HG02588 (cell line): ENCODE measurements around the gene ZNF618.

ENCODE experiments used
- ATAC-seq: cut with Tn5 transposase; IDR thresholded peaks from one replicate; pipeline ENCODE4 v1.9.1; 2021; ENCODE audit warnings: mild to moderate bottlenecking, moderate library complexity; ENCODE audit not compliant: unreplicated experiment

The ZNF618 gene

DNA sequence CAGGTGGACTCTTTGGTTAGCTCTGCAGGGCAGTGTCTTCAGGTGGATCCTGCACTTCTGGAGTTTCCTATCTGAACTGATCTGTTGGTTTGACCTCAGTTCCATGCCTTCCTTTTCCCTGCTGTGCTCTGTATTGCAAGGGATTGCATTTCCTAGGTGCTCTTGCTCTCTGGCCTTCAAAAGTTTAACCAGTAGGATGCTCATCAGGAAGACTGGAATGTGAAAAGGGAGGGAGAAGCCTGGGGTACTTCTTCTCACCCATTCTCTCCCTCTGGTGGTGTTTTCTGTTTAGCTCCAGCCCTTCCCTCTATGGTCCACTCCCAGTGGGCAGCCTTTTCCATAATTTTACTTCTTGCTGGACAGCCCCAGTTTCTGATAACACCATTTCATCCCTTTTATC lies 78.5 kb downstream of the ZNF618 start:
- ATAC-seq: no peak

DNA sequence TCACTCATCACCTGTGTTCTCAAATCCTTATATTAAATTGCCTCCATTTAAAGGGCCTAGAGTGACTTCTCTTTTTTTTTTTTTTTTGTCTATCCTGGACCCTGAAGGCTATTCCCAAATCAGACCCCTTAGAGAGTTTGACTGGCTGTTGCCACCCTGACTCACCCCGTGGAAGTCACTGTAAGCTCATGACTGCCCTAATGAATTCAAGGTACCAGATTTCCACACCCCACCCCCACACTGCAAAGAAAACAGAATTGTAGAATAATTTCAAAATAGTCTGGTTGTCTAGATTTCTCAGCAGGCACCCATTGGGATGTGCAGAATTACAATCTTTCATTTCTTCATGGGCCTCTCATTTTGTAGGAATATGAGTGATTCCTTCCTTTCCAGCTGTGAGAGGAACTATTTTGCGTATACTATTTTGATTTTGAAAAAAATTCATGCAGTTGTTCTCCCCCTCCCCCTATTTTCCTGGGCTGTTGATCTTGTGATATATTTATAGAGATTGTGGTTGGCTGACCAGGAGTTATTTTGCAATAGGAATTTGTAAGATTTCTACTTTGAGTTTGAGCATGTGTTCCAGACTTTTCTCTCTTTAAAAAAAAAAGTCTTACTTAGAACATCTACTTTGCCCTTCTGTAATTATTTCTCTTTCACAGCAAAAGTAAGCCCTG lies 79.1 kb downstream of the ZNF618 start:
- ATAC-seq: no peak

DNA sequence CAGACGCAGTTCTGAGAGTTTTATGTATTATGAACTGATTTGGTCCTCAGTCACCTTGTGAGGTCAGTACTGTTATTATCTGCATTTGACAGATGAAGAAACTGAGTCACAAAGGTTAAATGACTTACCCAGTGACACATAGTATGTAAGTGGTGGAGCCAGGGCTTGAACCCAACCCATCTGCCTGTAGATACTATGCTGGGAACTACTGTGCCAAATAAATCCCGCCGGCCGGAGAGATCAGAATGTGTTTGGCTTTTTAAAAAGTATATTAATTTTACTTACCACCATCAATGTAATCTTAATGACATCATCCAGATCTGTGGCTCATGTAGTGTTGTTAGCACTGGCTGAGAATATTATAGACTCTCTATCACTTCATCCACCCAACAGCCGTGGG lies 80.8 kb downstream of the ZNF618 start:
- no peak for ATAC-seq

DNA sequence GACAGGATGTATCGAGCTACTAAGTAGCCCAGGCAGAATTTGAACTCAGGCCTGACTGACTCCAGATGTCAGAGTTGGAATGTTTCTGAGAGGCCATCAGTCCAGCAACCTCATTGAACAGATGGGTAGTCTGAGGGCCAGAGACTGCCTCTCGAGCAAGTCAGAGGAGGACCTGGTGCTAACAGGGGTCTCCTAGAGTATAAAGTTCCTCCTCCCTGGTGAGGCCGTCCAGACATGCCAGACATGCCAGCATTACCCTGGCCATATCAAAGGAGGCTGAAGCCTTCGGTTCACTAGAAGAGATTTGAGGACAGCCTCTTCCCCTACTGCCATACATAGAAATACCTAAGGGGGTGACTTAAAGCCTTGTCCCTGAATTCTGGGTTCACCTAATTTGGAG lies 81.2 kb downstream of the ZNF618 start:
- ATAC-seq: no peak

DNA sequence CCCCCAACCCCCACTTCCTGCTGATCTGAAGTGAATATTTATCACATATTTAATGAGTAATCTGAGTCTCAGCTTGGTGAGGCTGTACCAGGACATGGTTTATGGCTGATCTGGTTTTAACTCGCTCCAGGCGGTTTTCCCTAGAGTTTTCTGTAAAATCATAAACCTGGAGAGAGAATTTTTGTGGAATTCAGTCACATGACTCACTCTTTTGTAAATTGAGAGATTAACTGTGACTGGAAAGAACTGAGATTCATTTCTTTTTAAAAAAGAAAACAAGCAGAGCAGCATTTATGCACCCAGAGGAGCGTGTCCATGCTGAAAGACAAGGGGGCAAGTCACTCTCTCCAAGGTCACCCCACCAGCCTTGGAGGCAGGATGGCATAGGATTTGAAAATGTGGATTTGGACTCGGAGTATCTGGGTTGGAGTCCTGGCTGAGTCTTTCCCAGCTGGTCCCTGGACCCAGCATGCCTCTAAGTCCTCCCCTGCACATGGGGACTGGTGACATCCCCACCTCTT lies 81.8 kb downstream of the ZNF618 start:
- no peak for ATAC-seq

DNA sequence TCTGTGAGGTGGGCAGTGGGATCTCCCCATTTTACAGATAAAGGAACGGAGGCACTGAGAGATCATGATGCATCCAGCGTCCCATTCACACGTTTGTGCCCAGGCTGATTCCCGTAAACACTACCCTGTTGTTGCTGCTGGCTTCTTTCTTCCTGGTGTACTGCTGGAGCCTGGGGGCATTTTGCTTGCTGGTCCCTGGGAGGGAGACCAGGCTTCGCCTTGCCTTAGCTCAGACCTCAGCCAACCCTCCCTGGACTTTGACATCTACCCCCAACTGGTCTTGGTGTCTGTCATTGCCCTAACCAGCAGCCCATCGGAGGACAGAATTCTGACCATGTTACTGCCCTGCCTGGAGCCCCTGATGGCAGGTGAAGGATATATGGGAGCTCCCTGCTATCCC lies 82.4 kb downstream of the ZNF618 start:
- ATAC-seq: no peak

DNA sequence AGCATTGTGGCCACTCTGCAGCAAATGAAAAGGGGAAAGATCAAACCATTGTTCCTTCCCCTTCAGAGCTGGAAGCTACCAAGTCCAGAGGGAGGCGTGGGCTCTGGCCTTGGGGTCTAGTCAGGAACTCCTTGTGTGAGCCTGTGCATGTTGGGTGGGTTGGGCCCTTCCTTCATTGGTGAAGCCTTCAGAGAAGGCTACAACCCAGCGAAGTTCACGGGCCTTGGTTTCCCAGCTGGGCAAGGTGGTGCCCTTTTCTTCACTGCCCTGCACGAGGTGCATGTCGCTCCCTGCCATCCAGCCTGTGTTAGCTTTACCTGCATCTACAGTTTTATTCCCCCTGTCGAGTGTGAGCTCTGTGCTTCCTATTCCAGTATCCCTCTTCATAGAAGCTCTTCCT lies 84.7 kb downstream of the ZNF618 start:
- ATAC-seq: no peak

DNA sequence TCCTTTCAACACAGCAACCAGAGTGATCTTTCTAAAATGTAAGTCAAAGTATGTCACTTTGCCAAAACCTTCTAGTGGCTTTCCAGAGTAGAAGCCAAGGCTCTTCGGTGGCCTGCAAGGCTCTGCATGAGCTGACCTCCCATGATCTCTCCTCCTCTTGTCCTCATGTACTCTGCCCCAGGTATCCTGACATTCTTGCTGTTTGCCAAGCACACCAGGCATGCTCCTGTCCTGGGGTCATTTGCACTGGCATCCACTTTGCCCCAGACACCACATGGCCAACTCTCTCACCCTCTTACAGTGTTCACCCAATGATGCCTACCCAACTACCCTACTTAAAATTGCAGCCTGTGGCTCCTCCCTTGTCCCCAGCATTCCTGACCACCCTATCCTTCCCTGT lies 86.3 kb downstream of the ZNF618 start:
- no peak for ATAC-seq

DNA sequence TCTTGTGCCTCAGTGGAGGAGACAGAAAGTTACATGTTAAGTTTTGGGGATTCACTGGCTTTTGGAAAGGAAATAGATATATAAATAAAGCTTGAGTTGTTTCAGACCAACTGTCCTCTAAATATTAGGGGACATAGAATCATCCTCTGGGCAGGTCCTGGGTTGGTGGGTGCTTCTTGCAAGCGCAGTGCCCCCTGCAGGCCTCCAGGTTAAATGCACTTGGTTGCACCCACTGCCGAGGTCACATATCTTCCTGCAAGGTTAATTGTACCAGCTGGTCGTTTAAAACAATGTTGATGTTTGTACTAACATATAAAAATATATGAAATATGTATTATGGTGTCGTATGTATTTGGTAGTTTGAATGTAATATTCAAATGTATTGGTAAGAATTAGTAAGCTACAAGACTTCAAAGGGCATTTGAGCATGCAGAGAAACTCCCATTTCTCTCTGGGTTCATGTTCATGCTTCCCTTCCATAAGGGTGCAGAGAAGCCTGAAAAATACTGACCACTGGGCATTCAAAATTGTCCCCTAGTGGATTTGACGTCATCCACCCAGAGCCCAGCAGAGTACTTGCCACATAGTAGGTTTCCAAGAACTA lies 87.0 kb downstream of the ZNF618 start:
- ATAC-seq: no peak

DNA sequence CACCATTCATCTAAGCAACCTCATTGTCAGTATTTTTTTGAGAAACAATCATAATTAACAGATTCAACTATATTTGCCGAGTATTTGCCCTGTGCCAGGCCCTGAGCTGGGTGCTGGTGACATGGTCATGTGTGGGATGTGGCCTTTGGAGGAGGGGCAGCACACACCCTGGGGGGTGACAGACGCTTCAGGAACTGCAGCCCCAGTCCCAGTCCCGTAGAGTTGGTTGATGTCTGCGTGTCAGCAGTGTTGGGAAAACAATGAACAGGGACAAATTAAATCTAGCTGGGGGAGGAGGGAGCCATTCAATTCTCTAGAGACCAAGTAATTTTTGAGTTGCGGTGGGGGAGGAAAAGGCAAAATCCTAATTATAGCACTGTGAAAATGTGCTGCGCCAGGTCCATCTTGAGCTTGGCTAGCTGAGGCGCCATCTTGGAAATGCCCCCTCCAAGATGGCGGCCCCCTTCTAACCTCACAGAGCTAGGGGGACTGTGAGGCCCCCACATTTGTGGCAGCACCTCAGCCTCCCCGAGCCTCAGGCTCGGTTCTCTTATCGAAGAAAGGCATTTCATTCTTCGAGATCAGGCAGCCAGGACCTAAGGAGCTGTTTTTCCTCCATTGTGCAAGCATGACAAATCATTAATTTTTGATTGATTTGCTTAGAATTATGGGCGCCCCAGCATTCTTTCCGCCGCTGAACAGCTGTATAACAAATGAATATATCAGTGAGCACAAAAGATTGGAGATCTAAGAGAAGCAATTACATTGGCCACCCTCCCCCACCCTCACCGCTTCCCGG lies 87.8 kb downstream of the ZNF618 start:
- ATAC-seq: no peak

DNA sequence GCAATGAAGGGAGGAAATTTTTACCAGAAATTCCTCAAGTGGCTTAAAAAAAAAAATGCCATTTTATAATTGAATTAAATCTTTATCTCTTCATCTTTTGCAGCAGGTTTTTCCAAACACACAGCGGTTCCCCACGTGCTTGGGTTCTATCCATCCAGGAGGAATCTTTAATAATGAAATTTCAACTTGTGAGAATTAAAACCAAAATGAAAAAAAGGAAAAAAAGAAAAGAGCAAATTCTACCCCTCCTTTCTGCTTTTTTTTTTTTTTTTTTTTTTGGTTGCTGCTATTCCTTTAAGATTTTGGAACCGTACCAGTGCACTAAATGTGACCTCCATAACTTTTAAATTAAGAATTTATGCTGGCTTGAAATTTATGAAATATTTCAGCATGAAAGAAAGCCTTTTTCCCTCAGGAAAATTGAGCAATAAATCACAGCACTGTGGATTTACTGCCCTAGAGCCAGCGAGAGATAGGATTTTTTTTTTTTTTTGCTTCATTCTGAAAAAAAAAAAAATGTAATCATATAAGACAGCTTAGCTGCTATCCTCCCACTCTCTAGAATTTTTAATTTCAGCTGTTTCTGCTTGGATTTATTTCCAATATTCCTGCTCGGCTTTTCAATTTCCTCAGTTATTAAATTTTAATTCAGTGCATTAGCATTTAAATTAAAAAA lies 88.5 kb downstream of the ZNF618 start:
- no peak for ATAC-seq

DNA sequence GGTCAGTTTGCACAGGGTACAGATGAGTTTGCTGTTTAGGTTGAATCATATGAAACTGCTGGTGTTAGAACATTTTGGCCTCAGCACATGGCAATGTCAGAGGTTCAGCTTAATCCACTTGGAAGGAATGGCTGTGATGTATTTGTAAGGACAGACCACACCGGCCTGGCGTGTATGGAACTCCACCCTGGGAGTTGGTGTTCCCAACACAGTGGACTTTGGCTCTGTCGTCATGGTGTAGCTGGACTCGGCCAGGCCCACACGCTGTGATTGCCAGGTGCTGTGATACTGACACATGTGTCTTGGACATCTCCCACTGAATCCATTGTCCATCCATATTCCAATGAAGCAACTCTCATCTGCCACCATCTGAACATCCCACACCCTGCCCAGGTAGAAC lies 90.3 kb downstream of the ZNF618 start:
- ATAC-seq: no peak

DNA sequence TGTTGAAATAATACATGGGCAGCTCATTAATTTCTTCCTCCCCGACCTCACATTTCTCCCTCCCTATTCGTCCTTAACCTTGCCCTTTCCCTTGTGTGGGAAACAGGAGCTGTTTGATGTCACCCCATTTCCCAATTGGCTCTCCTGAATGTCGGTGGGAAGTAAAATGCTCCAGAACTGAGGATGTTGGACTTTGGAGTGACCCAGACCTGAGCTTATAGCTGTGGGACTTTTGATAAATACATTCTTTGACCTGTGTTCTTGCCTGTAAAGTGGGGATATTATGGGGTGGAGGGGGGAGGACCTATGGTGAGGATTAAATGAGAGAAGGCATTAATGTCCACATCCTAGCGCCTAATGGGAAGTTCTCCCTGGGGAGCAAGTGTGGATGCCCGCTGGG lies 91.3 kb downstream of the ZNF618 start:
- no peak for ATAC-seq

DNA sequence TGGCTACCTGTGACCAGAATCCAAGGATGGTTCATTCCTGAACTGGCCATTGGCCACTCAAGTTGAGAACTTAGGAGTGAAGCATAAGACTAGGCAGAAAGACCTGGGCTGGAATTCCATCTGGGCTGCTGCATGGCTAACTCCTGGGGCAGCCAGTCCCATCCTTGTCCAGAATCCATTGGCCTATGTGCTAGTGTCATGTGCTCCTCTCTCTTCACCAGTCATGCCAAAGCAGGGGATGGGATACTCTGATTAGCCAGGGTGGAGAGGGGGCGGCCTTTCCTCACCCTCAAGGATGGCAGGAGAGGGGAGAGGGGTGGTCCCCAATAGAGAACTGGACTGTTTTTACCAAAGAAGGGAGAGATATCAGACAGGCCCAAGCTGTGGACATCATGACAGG lies 93.2 kb downstream of the ZNF618 start:
- no peak for ATAC-seq

DNA sequence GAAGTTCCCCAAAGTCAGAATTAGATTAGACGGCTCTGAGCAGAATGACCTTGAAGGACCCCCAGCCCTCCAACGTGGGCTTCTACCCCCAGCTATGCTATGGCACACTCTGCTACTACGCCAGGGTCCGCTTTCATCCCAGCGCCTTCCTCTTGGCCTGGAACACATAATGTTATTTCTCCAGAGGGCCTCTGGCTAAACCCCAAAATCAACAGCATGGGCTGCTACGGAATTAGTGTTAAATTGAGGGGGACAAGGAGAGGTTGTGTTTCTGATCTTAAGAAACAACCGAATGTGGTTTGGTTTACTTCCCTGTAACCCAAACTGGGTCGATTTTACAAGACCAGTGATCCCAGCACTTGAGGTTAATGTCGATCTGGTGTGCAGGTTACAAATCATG lies 97.1 kb downstream of the ZNF618 start:
- ATAC-seq: no peak

DNA sequence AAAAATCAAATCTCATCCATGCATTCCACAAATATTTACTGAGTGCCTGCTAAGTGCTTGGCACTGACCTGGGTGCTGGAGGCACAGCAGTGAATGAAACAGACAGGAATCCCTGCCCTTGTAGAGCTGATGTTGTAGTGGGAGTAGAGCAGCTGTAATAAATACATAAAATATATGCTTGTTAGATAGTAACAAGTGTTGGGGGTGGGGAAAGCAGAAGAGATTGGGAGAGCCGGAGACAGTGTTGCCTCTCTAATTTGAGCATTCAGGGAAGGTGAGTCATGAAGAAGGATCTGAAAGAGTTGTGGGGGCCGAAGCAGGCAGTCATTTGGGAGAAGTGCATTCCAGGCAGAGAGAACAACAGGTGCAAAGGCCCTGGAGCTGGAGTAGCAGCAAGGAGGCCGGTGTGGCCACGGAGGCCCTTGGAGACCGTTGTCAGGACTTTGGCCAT lies 97.9 kb downstream of the ZNF618 start:
- no peak for ATAC-seq

DNA sequence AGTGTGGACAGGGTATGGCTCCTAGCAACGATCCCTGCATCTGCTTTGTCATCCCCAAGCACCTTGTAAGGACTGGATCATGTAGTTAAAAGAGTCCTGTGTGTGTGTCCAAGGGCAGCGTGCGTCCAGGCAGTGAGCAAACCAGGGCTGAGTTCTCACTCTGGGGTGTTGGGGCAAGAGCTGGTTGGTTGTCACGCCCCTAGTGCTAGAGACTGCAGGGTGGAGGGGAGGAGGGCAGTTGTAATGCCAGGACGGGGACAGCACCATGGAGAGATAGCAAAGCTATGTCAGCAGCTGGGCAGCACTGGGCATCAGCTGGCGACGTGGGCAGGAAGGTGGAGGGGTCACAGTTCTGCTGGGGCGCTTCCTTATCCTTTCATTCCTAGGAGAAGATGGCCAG lies 100.8 kb downstream of the ZNF618 start:
- ATAC-seq: no peak

DNA sequence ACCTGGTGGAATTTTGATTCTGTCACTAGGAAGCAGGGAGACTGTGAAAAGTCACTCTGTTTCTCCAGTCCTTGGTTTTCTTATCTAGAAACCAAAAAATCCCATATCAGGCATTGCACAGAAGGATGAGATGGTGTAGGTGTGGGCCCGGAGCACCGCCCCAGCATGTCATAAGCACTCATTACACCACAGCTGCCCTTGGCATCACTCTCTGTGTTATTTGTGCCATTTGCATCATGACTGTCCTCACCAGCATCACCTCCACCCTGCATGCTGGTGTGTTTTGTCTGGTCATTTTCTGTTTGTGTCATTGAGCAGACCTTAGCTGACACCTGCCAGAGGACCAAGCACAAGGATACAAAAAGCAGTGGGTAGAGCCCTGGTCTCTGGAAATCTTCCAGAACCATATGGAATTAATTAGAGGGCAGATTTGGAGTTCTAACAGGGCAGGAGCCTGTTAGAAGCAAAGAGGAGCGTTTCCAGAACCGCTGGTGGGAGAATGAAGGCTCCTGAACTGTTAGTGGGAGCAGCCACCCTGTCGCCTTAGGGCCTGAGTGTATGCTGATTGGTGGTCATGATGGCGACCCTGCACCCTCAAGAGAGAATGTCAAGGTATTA lies 102.7 kb downstream of the ZNF618 start:
- ATAC-seq: no peak

DNA sequence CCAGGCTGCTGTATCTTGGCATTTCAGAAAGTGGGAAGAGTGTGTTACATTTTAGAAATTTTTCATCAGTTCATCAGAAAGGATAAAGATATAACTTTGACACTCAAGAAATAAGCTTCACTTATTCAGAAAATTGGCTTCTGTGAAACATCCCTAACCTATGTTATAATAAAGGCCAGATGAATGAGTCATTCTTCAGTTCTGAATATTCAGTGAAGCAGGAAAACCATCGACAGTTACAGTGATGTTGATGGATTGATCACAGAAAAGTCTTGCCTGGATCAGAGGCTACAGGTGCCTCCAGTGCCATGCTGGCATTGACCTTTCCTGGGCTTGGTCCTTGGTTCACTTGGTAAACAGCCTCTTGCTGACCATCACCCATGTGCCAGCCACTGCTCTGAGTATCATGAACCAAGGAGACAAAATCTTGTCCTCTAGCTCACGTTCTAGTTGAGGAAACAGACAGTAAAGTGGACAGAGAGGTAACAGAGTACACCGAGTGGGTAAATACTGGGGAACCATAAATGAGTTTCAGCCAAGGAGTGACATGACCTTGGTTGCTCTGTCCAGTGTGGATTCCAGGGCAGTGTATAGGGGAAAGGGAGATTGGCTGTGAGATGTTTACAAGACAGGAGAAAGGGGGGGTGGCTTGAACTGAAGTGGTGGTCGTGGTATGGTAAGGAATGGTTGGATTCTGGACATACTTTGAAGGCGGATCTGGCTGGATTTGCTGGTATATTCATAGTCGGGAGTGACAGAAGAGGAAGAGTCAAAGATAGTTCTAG lies 103.4 kb downstream of the ZNF618 start:
- no peak for ATAC-seq
